GM18858 (cell line): ENCODE measurements around the gene CCDC89.

ENCODE experiments used
- ATAC-seq: cut with Tn5 transposase; IDR thresholded peaks from one replicate; pipeline ENCODE4 v1.9.1; 2021; ENCODE audit not compliant: unreplicated experiment

The CCDC89 gene

GRCh38 chr11:85685820-85686459 is at the start of gene CCDC89:
TSS of gene CCDC89 (minus strand) at chr11:85686195. CDS start at chr11:85686130, 65 bp downstream.
- ATAC-seq = no peak

DNA sequence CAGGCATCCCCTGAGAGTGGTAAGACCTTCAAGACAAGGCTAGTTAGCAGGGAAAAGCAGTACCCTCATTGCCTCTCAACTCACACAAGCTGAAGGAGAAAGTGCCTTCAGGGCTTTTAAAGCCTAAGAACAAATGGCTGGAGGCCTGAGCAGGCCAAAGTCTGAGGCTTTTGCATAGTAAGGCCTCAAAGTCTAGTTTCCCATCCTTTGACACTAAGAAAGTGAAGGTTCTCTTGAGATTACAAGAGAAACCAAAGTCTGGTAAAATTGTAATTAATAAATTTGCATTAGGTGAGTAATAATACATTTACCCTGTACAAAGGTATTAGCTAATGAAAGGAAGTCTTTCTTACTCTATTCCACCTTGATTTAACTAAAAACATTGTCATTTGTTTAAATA is 47.0 kb upstream of the CCDC89 start:
- no peak for ATAC-seq

DNA sequence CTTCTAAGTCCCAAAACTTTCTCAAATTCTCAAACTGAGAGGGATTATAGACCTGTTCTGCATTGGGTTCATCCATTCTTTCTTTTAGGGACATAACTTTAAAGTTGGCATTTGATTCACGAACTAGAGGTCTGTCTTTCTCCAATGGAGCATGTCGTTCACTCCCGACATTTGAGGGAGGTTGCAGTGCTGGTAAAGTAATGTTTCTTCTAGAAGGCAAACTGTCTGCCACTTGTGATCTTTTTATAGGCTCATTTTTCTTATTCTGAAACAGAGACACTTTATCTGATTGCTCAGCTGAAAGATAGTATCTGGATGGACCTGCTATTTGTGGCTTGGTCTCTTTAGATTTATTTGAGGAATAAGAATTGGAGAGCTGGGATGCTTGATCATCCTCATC is 40.4 kb upstream of the CCDC89 start:
- no peak for ATAC-seq

GRCh38 chr11:85725510-85726258 is 39.7 kb upstream of the CCDC89 start:
- no peak for ATAC-seq

DNA sequence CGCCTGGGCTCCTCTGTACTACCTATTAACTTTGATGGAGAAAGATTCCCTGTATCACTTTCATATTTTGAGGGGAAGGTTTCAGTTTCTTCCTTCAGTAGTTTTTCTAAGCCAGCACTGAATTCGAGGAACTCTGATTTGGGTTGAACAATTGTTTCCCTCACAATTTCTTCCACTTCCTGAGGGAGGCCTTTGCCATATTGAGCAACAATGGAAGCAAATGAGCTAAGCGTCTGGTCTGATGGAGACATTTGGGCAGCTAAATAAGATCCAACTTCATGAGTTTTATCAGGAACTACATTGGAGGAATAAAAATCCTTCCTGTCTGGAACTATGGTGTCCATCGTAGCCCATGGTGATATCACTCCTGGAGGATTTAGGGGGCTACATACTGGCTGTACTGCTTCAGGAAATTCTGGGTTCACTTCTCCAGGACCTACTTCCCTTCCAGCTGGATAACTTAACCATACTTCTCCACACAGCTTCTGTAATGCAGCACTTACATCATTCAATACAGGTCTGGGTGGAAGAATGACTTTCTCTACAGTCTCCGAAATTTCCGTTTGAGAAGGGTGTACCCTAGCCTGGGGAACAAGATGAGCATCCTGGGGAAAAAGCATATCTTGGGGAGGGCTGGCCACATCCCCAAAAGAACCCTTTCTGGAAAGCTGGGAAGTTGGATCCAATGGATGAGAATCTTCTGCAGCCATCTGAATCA is 38.9 kb upstream of the CCDC89 start:
- ATAC-seq = no peak

DNA sequence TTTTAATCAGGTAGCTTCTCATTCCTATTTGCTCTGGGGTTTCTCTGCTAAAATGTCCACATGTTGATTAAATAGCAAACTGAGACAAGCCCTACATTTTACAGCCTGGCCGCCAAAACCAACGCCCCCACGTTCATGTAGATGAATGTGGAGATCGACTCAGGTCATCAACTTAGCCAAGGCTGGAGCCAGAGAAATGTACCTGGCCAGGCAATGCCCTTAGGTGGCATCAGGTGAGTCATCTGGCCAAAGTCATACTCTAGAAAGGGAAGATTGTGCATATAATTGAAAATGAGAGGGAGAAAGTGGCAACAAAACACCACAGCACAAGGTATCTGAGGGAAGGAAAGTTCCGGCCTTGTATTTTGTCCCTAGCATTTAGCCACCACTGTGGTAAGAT is 37.1 kb upstream of the CCDC89 start:
- ATAC-seq = no peak

DNA sequence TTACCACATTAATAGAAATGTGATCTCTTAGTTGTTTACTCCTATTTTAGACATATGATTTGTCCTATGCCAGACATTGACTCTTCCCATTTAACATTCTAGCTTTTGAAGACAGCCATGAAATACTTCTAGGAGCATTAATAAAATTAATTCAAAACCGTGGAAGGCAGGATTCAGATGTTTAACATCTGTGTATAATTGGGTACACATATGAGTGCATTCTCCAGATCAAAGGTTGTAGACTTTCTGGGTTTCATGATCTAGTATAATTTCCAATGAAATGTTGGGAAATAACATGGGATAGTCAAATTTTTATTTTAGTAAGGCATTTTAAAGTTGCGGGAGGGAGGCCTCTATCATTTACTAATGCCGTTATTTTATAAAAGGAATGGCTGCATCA is 35.2 kb upstream of the CCDC89 start:
- ATAC-seq = no peak

DNA sequence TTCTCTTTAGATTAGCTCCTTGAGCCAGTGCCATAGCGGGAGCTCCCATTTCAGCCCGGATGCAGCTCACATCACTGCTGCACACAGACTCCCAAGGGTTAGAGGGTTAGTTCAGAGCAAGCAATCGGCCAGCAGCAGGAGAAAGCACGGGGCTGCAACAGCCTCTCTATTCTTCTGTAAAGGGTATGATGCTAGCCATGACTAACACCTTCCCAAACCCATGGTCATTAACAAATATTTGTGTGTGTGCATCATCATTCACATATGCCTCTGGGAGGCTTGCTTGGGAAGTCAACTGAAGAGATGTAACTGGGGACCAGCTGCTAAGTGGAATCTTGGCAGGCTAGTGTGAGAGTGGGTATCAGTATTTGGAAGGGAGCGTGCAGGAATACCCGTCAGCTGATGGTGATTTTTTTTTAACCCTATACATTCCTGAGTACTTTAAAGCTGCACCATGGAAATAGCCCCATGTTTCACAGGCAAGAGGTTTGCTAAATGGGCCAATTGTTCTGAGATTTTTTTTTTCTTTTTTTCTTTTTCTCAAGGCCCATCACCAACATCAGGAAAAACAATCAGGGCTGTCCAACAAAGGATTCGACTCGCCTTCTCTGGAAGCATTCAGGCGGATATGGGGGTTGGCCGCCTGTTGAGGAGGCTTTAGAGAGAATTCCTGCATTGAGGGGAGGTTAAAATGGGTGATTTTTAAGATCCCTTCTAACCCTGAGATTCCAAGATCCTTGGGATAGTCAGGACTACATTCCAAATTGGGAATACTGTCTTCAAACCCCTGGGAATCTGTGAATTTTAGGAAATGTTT is 33.2 kb upstream of the CCDC89 start:
- ATAC-seq = no peak

DNA sequence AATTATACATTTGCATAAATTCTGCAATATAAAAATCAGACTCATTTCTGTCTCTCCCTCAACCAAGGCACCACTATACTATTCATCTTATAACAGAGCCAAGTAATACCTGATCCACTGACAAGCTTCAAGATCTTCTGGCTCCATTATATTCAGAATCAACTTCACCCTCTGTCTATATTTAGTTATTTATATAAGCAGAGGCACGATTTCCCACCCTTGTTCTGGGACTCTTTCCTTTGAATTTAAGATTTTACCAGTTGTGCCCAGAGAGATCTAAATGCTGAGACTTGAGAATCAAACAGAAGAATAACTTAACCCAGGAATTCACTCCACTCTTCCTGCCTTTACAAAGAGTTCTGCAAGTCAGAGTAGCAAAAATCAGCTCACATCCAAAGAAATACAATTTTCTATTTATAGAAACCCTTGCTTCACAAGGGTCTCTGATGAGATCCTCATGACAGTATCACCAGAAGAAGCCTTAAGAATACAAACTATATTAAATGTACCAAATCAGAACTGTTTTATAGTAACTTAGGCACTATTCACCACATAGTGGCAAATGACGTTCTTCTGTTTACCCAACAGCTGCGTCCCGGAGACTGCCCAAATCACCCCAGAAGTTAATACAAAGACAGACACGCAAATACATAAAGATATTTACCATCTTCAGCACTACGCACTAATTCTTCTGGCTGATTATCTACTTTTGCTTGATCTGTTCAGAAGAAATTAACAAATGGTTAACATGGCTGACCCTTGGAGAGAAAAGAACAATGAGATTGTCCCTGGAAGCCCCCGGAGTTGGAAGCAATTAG is 32.3 kb upstream of the CCDC89 start:
- no peak for ATAC-seq

GRCh38 chr11:85717429-85717828 is 31.4 kb upstream of the CCDC89 start:
- ATAC-seq = no peak

- ATAC-seq = no peak
Observed at GRCh38 chr11:85712953-85713352, 27.0 kb upstream of the CCDC89 start.

DNA sequence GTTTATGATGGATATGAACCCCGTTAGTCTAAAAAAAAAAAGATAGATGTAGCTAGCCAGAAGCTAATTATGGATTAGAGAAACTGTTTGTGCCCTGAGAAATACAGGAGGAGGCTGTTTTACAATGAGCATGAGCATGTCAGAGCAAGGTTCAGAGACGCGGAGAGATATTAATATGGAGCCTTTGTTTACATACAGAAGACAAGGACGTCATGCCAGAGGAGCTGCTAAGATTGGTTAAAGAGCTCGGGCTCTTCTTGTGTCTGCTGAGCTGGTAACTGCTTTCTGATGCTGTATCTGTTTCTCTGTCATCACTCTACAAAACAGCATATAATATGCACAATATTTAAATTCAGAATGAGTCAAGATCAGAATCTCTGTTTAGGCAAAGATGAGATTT is 24.9 kb upstream of the CCDC89 start:
- no peak for ATAC-seq

GRCh38 chr11:85709941-85710702 is 24.1 kb upstream of the CCDC89 start:
- no peak for ATAC-seq

DNA sequence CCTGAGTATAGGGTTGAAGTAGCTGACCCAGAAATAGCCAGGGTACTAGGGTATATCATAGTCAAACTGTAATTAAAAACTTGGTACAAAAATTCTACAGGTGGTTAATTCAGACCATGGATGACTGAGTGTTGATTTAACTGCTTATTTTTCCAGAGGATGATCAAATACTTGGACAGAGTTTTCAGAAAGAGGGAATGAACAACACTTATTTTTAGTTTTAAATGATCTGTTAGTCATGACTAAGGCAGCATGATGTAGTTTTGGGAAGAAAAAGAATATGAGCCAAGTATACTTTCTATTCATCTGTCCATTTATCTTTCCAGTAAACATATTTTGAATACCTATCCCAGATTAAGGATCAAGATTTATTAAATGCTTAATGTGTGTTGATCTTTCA is 19.8 kb upstream of the CCDC89 start:
- no peak for ATAC-seq

- no peak for ATAC-seq
Observed at GRCh38 chr11:85704967-85705366, 19.0 kb upstream of the CCDC89 start.

GRCh38 chr11:85699957-85700741 is 14.2 kb upstream of the CCDC89 start:
- ATAC-seq = peak; percentile 83

DNA sequence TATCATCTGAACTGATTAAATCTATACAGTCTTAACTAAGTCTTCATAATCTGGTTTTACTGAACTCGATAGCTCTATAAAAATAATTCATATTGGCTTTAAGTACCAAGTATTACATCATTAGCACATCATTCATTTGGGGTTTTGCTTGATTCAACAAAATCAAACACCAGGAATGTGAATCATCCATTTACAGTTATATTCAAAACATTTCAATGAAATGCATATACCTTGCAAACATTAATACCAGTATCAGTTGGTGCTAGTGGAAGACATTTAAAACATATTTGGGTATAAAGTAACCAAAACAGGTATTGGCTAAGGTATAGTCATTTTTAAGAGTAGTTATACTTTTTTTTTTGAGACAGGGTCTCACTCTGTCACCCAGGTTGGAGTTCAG is 12.2 kb upstream of the CCDC89 start:
- ATAC-seq = no peak

- no peak for ATAC-seq
Observed at GRCh38 chr11:85697747-85698146, 11.8 kb upstream of the CCDC89 start.

DNA sequence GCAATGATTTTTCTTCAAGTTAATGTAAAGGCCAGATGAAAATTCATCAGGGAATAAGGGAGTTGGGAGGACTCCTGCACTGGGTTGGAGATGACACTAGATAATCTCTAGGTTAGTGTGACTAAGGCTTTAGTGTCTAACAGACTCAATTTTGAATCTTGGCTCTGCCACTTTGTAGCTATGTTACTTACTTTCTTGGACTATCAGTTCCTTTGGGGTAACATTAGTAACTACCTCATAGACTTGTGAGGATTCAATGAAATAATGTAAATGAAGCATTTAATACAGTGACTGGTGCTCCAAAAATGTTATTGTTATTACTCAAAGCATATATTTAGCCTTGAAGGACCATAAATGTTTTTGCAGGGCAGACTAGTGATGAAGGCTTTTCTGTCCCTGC is 9.6 kb upstream of the CCDC89 start:
- no peak for ATAC-seq
